Neural progenitor cell (in vitro differentiated cells): ENCODE measurements around the gene MRGPRX2. TPM values are rescaled to one million over a fixed set of nuclear protein-coding genes. Genes with fewer than 3 reads are reported as not detected.

ENCODE experiments used
- DNase-seq: peaks from one replicate; pipeline ENCODE4 v3.0.0-alpha.2; 2016; ENCODE audit warnings: low spot score
- H2AFZ ChIP-seq: fragments of 200-600 bp; sonication (generic); replicated peaks from 2 replicates; pipeline ENCODE4 v1.6.1; 2016; ENCODE audit warnings: antibody characterized with exemption
- H3F3A ChIP-seq: fragments of 200-600 bp; sonication (generic); 2 replicates; pipeline ENCODE4 v1.6.1; 2016; ENCODE audit warnings: antibody characterized with exemption, low read depth
- H3K27ac ChIP-seq: fragments of 200-600 bp; sonication (generic); 2 replicates; pipeline ENCODE4 v1.5.1; 2016; ENCODE audit warnings: mild to moderate bottlenecking
- H3K27me3 ChIP-seq: fragments of 200-600 bp; sonication (generic); 2 replicates; pipeline ENCODE4 v1.6.1; 2016; ENCODE audit warnings: mild to moderate bottlenecking, moderate library complexity
- H3K36me3 ChIP-seq: fragments of 200-600 bp; sonication (generic); 2 replicates; pipeline ENCODE4 v1.5.1; 2016
- H3K4me1 ChIP-seq: fragments of 200-600 bp; sonication (generic); 2 replicates; pipeline ENCODE4 v1.6.1; 2016; ENCODE audit warnings: mixed run types
- H3K4me2 ChIP-seq: fragments of 200-600 bp; sonication (generic); 2 replicates; pipeline ENCODE4 v1.6.1; 2016
- H3K4me3 ChIP-seq: fragments of 200-600 bp; sonication (generic); 2 replicates; pipeline ENCODE4 v1.5.1; 2016
- H3K79me2 ChIP-seq: fragments of 200-600 bp; sonication (generic); 2 replicates; pipeline ENCODE4 v1.6.1; 2016; ENCODE audit warnings: low read depth
- H3K9ac ChIP-seq: fragments of 200-600 bp; sonication (generic); 2 replicates; pipeline ENCODE4 v1.6.1; 2016
- H3K9me3 ChIP-seq: fragments of 200-600 bp; sonication (generic); 2 replicates; pipeline ENCODE4 v1.5.1; 2016; ENCODE audit warnings: low read depth
- H4K20me1 ChIP-seq: fragments of 200-600 bp; sonication (generic); 2 replicates; pipeline ENCODE4 v1.6.1; 2016; ENCODE audit warnings: low read depth
- H3K27ac Mint-ChIP-seq: 3 replicates; pipeline ENCODE4 v1.8.0; 2021; ENCODE audit warnings: mixed read lengths
- H3K27me3 Mint-ChIP-seq: 2 replicates; pipeline ENCODE4 v1.8.0; 2022; ENCODE audit warnings: low read depth, mild to moderate bottlenecking, inconsistent platforms, moderate library complexity, mixed read lengths; ENCODE audit not compliant: insufficient read depth
- H3K36me3 Mint-ChIP-seq: 3 replicates; pipeline ENCODE4 v1.8.0; 2021; ENCODE audit warnings: mixed read lengths
- H3K4me1 Mint-ChIP-seq: 3 replicates; pipeline ENCODE4 v1.8.0; 2021; ENCODE audit warnings: mixed read lengths
- H3K4me3 Mint-ChIP-seq: 3 replicates; pipeline ENCODE4 v1.8.0; 2021; ENCODE audit warnings: mild to moderate bottlenecking, moderate library complexity, mixed read lengths
- H3K9me3 Mint-ChIP-seq: 3 replicates; pipeline ENCODE4 v1.8.0; 2020; ENCODE audit warnings: mixed read lengths
- CTCF ChIP-seq: fragments of 200-600 bp; sonication (generic); IDR thresholded peaks from 2 replicates; pipeline ENCODE4 v1.5.1; 2017; ENCODE audit warnings: antibody characterized with exemption, mild to moderate bottlenecking
- EZH2 ChIP-seq: fragments of 200-600 bp; sonication (generic); IDR thresholded peaks from 2 replicates; pipeline ENCODE4 v1.6.1; 2017; ENCODE audit warnings: antibody characterized with exemption, mild to moderate bottlenecking, moderate library complexity
- EZH2phosphoT487 ChIP-seq: fragments of 200-600 bp; sonication (generic); IDR thresholded peaks from 2 replicates; pipeline ENCODE4 v1.6.1; 2017; ENCODE audit warnings: antibody characterized with exemption
- total RNA-seq: library from RNA; depleted of rRNA; stranded (reverse); fragments of >200 nt; gene quantifications from 2 replicates; pipeline ENCODE4 v1.2.3, GENCODE V29; 2015; ENCODE audit warnings: low replicate concordance

The MRGPRX2 gene
- total RNA-seq: not detected in 2 replicates

GRCh38 chr11:19060629-19061028, at the start of gene MRGPRX2:
TSS of gene MRGPRX2 (minus strand) at chr11:19060717. CDS start at chr11:19056402, 4,315 bp downstream.
- Histone ChIP-seq H3K9me3 (no peaks in the 10 kb centered on the region), H3K36me3 (no peaks in the 10 kb centered on the region), H3F3A (no peaks in the 10 kb centered on the region), H3K4me3 (no peak within 1 kb of the TSS), H3K9ac (no peak within 1 kb of the TSS), H4K20me1 (no peaks in the 10 kb centered on the region), H3K79me2 (no peaks in the 10 kb centered on the region), H3K4me1 (no peaks in the 10 kb centered on the region), H3K27me3 (no peaks in the 10 kb centered on the region), H3K27ac (no peak within 1 kb of the TSS), H3K4me2 (no peak within 1 kb of the TSS), H2AFZ (no peak within 1 kb of the TSS)
- Mint-ChIP-seq H3K4me1 (no peaks in the 10 kb centered on the region), H3K27ac (no peak within 1 kb of the TSS), H3K36me3 (no peaks in the 10 kb centered on the region), H3K9me3 (peaks cover 7% of the 10 kb centered on the region), H3K27me3 (no peaks in the 10 kb centered on the region), H3K4me3 (no peak within 1 kb of the TSS)
- no peak for DNase-seq
- TF ChIP-seq EZH2phosphoT487 (no peak), EZH2 (no peak), CTCF (no peak)

GRCh38 chr11:19110295-19110694, 49.8 kb upstream of the MRGPRX2 start:
- H3K9ac ChIP-seq: no peak overlapping the region
- H3K27me3 ChIP-seq: no peaks in the 10 kb centered on the region
- H3K27me3 Mint-ChIP-seq: peaks cover 8% of the 10 kb centered on the region
- no peak overlapping the region for H2AFZ ChIP-seq
- H3K4me1 ChIP-seq: no peaks in the 10 kb centered on the region
- H4K20me1 ChIP-seq: no peaks in the 10 kb centered on the region
- no peaks in the 10 kb centered on the region for H3K36me3 Mint-ChIP-seq
- no peaks in the 10 kb centered on the region for H3K36me3 ChIP-seq
- no peak for TF ChIP-seq EZH2phosphoT487
- TF ChIP-seq EZH2: no peak
- no peak for TF ChIP-seq CTCF
- H3F3A ChIP-seq: no peaks in the 10 kb centered on the region
- H3K79me2 ChIP-seq: no peaks in the 10 kb centered on the region
- H3K4me2 ChIP-seq: no peak overlapping the region
- no peaks in the 10 kb centered on the region for H3K4me1 Mint-ChIP-seq
- no peak overlapping the region for H3K4me3 ChIP-seq
- no peaks in the 10 kb centered on the region for H3K9me3 Mint-ChIP-seq
- no peak overlapping the region for H3K27ac ChIP-seq
- no peak overlapping the region for H3K27ac Mint-ChIP-seq
- peak; percentile 6 for DNase-seq
- H3K9me3 ChIP-seq: no peaks in the 10 kb centered on the region
- H3K4me3 Mint-ChIP-seq: peak overlapping the region; percentile 63

GRCh38 chr11:19107125-19107524, 46.6 kb upstream of the MRGPRX2 start:
- no peak for TF ChIP-seq CTCF
- TF ChIP-seq EZH2: no peak
- TF ChIP-seq EZH2phosphoT487: no peak
- H3K27ac Mint-ChIP-seq: no peak overlapping the region
- no peak for DNase-seq

More at GRCh38 chr11:19107125-19107524, 46.6 kb upstream of the MRGPRX2 start:
- H3K9me3 ChIP-seq: no peaks in the 10 kb centered on the region
- no peaks in the 10 kb centered on the region for H3K9me3 Mint-ChIP-seq
- no peak overlapping the region for H3K27ac ChIP-seq
- H4K20me1 ChIP-seq: no peaks in the 10 kb centered on the region
- H3F3A ChIP-seq: no peaks in the 10 kb centered on the region
- no peaks in the 10 kb centered on the region for H3K36me3 ChIP-seq
- no peak overlapping the region for H3K4me3 Mint-ChIP-seq
- H3K79me2 ChIP-seq: no peaks in the 10 kb centered on the region
- no peaks in the 10 kb centered on the region for H3K27me3 ChIP-seq
- no peaks in the 10 kb centered on the region for H3K4me1 ChIP-seq
- H2AFZ ChIP-seq: no peak overlapping the region
- H3K36me3 Mint-ChIP-seq: no peaks in the 10 kb centered on the region
- peaks cover 10% of the 10 kb centered on the region for H3K27me3 Mint-ChIP-seq
- no peaks in the 10 kb centered on the region for H3K4me1 Mint-ChIP-seq
- H3K4me2 ChIP-seq: no peak overlapping the region
- H3K9ac ChIP-seq: no peak overlapping the region
- H3K4me3 ChIP-seq: no peak overlapping the region
